IPS-11a (cell line): ENCODE measurements around the gene RPS6KA6.
"Not testable (repeated sequence)": the region's sequence is repeated elsewhere in the genome, so short reads cannot be mapped to it uniquely, and the experiment has no call there.

Experiments
- H3K4me3 ChIP-seq: one replicate; pipeline ENCODE4 v1.5.1; 2013; ENCODE audit warnings: low read depth, low read length, control low read depth

Gene RPS6KA6

GRCh38 chrX:84165711-84166110 lies 22.3 kb downstream of the RPS6KA6 start:
- no peak overlapping the region for H3K4me3 ChIP-seq

- H3K4me3 ChIP-seq = no peak overlapping the region
Measured at GRCh38 chrX:84162401-84162800, 25.6 kb downstream of the RPS6KA6 start.

- H3K4me3 ChIP-seq = no peak overlapping the region
Measured at GRCh38 chrX:84161641-84162040, 26.4 kb downstream of the RPS6KA6 start.

DNA sequence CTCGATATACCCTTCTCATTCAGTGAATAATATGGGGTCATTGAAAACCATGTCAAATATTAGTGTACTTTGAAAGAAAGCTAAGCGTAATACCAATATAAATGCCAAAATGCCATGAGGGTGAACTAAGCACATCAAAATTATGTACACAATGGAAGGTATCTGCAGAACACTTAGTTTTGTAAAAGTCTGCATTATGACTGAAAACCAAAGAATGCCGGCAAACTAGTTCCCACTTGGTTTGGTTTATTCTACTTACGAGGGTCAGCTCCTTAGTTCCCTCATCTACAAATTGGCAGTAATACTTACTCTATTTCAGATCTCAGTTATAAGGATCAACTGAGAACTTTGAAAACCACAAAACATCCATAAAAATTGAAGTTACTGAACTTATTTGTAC lies 27.3 kb downstream of the RPS6KA6 start:
- H3K4me3 ChIP-seq = no peak overlapping the region

GRCh38 chrX:84156821-84157220 lies 31.2 kb downstream of the RPS6KA6 start:
- no peak overlapping the region for H3K4me3 ChIP-seq

DNA sequence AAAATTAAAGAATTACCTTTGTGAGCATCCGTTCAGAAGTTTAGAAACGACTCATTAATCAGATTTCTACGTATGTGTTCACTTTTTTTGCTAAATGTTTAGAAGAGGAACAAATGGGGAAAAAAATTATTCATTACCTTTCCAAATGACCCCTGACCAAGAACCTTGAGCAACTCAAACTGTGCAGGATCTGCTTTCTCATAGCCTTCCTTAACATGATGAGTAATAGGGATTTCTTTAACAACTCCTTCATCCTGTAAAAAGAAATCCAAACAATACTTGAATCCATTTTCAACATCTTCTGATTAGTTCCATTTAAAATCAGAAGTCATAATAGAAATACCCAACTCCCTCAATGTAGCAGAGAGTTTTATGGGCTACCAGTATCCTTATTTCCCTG lies 32.1 kb downstream of the RPS6KA6 start:
- no peak overlapping the region for H3K4me3 ChIP-seq

DNA sequence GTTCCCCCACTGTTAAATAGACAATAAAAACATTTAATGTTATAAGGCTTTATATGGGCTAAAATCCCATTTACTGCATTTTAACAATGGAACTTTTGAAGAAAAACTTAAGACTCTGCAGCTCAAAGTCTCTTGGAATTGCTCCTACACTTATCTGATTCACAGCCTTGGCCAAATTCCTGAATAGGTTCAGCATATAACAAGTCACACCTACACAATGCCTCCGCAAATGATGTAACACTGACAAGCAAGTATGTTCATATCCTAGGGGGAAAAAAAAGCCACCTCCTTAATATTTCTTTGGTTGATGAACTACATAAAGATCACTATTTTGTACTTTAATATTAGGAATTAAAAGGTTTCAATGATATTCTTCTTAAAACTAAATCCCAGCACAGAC lies 34.5 kb downstream of the RPS6KA6 start:
- no peak overlapping the region for H3K4me3 ChIP-seq

- no peak overlapping the region for H3K4me3 ChIP-seq
Measured at GRCh38 chrX:84144991-84145390, 43.0 kb downstream of the RPS6KA6 start.

DNA sequence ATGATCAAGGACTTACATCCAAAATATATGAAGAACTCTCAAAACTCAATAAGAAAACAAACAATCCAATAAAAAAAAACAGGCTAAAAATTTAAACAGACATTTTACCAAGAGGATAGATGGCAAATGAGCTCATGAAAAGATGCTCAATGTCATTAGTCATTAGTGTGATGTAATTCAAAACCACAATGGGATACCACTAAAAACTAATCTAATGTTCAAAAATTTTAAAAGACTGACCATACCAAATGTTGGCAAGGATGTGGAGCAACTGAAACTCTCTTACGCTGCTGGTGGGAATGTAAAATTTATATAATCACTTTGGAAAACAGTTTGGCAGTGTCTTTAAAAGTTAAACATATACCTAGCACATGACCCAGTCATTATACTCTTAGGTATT lies 43.7 kb downstream of the RPS6KA6 start:
- H3K4me3 ChIP-seq = no peak overlapping the region

DNA sequence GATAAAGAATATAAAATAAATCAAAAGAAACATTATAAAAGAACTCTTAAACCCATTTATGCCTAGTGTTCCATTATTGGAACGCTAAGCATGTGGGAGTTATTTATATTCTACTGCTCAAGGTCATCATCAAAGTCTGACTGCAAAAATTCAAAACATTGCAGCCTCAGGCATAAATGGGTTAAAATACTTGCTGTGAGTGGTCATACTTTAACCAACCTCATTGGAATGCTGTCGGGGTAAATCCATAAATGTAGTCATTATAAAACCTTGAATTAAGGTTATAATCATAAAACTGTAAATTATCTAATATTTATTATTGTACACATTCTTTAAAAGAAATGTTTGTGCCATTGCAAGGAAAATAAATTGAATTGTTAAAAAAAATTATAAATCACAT lies 55.0 kb downstream of the RPS6KA6 start:
- H3K4me3 ChIP-seq = no peak overlapping the region

GRCh38 chrX:84123585-84123984 lies 64.4 kb downstream of the RPS6KA6 start:
- no peak overlapping the region for H3K4me3 ChIP-seq

GRCh38 chrX:84118769-84119168 lies 69.2 kb downstream of the RPS6KA6 start:
- H3K4me3 ChIP-seq = no peak overlapping the region

GRCh38 chrX:84118315-84118714 lies 69.7 kb downstream of the RPS6KA6 start:
- H3K4me3 ChIP-seq = no peak overlapping the region

- no peak overlapping the region for H3K4me3 ChIP-seq
Measured at GRCh38 chrX:84108584-84108983, 79.4 kb downstream of the RPS6KA6 start.

DNA sequence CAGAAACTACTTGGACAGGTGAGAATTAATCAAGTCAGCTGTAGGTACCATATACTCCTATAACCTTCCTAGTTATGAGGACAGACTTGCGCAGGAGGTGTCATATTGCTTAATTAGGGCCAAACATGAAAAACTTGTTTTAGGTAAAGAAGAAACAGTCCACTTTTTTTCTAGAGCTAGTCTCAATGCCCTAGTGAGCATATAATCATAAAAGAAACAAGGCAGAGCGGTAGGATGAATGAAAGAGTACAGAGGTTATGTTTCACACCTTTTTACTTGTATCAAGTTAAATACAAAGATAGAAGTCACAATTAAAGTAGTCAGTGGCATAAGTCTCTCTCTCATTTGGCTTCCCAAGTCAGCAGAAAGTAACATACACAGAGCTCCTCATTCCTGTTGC lies 88.9 kb downstream of the RPS6KA6 start:
- no peak overlapping the region for H3K4me3 ChIP-seq

DNA sequence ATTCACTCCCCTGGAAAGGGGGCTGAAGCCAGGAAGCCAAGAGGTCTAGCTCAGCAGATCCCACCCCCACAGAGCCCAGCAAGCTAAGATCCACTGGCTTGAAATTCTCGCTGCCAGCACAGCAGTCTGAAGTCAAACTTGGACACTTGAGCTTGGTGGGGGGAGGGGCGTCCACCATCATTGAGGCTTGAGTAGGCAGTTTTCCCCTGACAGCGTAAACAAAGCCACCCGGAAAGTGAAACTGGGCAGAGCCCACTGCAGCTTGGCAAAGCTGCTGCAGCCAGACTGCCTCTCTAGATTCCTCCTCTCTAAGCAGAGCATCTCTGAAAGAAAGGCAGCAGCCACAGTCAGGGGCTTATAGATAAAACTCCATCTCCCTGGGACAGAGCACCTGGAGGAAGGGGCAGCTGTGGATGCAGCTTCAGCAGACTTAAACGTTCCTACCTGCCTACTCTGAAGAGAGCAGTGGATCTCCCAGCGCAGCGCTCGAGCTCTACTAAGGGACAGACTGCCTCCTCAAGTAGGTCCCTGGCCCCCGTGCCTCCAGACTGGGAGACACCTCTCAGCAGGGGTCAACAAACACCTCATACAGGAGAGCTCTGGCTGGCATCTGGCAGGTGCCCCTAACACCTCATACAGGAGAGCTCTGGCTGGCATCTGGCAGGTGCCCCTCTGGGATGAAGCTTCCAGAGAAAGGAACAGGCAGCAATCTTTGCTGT lies 108.4 kb downstream of the RPS6KA6 start:
- H3K4me3 ChIP-seq = not testable (repeated sequence)

GRCh38 chrX:84078991-84079390 lies 109.0 kb downstream of the RPS6KA6 start:
- no peak overlapping the region for H3K4me3 ChIP-seq

DNA sequence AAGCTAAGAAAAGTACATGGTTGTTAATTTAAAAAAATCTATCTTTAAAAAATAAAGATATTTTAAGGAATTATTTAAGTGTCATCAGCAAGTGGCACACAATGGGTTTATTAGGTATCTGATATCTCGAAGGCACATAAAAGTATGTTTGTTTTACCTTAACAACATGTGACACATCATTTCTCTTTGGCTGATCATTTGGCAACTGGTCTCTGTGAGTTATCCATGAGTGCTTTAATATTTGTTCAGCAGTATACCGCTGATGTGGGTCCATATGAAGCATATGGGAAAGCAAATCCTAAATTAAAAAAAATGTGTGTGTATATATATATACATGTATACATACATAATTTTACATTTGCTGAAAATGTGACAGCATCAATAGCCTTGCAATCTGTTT lies 123.2 kb downstream of the RPS6KA6 start:
- H3K4me3 ChIP-seq = no peak overlapping the region

GRCh38 chrX:84064164-84064563 lies 123.8 kb downstream of the RPS6KA6 start:
- no peak overlapping the region for H3K4me3 ChIP-seq

DNA sequence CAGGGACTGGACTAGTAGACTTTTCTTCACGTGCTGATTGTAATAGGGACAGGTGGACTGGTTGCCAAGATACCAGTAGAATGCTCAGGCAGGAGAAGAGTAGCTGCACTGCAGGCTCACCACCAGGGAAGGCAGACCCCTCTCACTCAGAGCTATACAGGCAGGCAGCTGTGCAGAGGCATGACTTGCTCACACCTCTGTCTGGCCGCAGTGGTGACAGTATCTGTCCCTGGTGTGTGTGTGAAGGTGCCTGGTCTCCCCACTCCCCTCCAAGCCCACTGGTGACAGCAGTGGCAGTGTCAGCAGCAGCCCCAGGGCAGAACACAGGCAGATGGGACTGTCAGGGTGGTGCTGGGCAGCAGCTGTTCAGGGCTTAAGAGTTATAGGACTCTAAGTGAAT lies 140.7 kb downstream of the RPS6KA6 start:
- H3K4me3 ChIP-seq = no peak overlapping the region

- H3K4me3 ChIP-seq = no peak overlapping the region
Measured at GRCh38 chrX:84046403-84046984, 141.5 kb downstream of the RPS6KA6 start.

DNA sequence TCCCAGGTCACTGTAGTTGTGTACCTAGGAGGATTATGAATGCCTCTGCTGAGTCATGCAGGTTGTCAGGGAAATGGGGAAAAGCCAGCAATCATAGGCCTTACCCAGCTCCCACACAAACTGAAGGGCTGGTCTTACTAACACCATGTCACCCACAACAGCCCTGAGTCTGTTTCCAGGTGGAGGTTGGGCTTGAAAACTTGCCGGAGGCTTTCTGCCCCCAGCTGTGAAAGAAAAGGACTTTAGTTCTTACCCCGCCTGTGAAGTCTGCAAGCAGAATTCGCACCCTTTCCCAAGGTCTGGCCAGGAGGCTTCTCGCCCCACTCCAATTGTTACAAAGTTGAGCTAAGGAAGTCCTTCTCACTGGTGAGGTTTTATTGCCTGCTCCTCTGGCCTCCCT lies 143.9 kb downstream of the RPS6KA6 start:
- H3K4me3 ChIP-seq = no peak overlapping the region
